ENCODE results near the gene DYNLT4. TPM values are rescaled to one million over a fixed set of nuclear protein-coding genes. Genes with fewer than 3 reads are reported as not detected.

DYNLT4 gene
- total RNA-seq, 1 donor from 2014 or later, result not detected

DNA sequence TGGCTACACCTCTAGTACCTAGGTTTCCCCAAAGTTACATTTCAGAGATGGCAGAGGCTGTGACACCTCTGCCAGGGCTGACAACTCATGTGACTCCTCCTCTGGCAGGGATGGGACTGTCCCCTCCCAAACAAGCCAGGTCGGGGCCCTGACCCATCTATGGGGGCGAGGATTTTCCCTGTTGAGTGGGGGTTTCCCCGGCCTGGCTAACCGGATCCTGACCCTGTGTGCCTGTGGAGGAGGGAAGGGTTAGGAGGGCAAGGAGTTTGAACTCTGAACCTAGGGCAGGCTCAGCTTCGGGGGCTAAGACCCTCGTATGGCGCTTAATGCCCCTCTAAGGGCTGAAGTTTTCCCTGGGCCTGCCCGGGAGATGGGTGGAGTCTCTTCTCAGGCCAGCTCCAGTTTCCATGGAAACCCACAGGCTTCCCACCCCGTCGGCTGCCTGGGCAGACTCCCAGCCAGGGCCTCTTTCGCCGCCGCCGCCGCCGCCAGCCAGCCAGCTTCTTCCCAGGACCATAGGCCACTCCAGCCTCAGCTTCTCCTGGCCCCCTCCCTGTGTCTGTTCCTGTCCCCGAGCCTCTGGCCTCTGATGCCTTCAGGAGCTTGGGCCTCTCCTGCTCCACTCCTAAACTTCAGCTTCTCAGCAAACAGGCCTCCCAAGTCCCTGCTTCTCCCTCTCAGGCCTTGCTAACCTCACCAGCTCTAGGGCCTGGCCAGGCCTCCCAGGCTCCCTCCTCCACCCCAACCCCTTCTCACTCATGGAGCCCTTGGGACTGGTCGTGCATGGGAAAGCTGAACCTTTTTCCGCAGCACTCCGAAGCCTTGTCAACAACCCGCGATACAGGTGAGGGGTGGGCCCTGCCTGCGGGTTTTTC, 1.1 kb upstream of the DYNLT4 start, which contains the start of gene BTBD19:
TSS of gene BTBD19 (plus strand) at position 461 of the 875 bp plus-strand sequence. CDS start at position 759, 298 bp downstream.
- no peak for DNase-seq (ENCODE audit: low read depth)
- TF ChIP-seq, protein P1, sequence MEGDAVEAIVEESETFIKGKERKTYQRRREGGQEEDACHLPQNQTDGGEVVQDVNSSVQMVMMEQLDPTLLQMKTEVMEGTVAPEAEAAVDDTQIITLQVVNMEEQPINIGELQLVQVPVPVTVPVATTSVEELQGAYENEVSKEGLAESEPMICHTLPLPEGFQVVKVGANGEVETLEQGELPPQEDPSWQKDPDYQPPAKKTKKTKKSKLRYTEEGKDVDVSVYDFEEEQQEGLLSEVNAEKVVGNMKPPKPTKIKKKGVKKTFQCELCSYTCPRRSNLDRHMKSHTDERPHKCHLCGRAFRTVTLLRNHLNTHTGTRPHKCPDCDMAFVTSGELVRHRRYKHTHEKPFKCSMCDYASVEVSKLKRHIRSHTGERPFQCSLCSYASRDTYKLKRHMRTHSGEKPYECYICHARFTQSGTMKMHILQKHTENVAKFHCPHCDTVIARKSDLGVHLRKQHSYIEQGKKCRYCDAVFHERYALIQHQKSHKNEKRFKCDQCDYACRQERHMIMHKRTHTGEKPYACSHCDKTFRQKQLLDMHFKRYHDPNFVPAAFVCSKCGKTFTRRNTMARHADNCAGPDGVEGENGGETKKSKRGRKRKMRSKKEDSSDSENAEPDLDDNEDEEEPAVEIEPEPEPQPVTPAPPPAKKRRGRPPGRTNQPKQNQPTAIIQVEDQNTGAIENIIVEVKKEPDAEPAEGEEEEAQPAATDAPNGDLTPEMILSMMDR (conservative IDR thresholded peaks at IDR 0.05; ENCODE audit: low read depth, low read length), result no peak
- peak within 1 kb of the TSS; percentile 48 for H3K4me3 ChIP-seq (ENCODE audit: low read depth, low read length)

- TF ChIP-seq, protein P1 (conservative IDR thresholded peaks at IDR 0.05; ENCODE audit: low read depth, low read length), result no peak
- peak; percentile 99 for DNase-seq (ENCODE audit: low read depth)
- peak overlapping the region; percentile 48 for H3K4me3 ChIP-seq (ENCODE audit: low read depth, low read length)
Measured at GRCh38 chr1:44807364-44808062, 362 bp upstream of the DYNLT4 start.

DNA sequence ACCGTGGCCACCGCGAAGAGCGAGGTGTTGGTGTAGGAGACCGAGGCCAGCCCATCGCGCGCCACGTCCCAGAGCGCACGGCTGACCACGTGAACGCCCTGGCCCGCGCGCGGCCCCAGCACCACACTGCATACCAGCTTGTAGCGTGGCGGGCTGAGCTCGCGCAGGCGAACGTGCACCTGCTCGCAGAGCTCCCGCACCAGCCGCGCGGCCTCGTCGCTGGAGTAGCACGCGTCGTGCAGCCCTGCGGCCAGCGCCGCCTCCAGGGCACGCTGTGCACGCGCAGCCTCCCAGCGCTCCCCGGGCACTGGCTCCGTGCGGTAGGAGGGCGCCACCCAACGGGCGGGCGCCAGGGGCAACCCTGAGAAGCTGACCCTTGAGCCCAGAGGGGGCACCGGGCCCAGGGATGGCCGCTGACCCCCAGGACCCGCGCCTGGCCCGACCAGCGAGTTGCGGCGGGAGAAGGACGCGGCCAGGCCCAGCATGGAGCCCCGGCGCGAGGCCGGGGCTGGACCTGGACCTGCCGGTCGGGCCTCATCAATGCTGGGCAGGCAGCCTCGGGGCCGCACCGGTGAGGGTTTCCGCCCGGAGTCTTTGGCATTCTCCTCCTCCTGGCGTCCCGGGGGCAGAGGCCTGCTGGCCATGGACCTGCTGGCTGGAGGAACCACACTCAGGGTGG, 987 bp downstream of the DYNLT4 start:
- TF ChIP-seq, protein P1 (conservative IDR thresholded peaks at IDR 0.05; ENCODE audit: low read depth, low read length), result no peak
- H3K4me3 ChIP-seq (ENCODE audit: low read depth, low read length), result no peak overlapping the region
- no peak for DNase-seq (ENCODE audit: low read depth)

DNA sequence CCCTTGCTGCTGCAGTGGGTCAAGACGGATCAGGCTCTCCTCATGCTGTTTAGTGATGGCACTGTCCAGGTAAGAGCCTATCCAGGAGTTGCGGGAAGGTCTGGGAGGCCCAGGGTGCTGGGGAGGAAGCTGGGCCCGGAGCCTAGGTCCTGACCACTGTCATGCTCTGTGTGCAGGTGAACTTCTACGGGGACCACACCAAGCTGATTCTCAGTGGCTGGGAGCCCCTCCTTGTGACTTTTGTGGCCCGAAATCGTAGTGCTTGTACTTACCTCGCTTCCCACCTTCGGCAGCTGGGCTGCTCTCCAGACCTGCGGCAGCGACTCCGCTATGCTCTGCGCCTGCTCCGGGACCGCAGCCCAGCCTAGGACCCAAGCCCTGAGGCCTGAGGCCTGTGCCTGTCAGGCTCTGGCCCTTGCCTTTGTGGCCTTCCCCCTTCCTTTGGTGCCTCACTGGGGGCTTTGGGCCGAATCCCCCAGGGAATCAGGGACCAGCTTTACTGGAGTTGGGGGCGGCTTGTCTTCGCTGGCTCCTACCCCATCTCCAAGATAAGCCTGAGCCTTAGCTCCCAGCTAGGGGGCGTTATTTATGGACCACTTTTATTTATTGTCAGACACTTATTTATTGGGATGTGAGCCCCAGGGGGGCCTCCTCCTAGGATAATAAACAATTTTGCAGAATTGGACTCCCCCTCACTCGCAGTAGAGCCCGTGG, 1.7 kb downstream of the DYNLT4 start:
- no peak for DNase-seq (ENCODE audit: low read depth)
- TF ChIP-seq, protein P1 (conservative IDR thresholded peaks at IDR 0.05; ENCODE audit: low read depth, low read length), result no peak
- no peak overlapping the region for H3K4me3 ChIP-seq (ENCODE audit: low read depth, low read length)

DNA sequence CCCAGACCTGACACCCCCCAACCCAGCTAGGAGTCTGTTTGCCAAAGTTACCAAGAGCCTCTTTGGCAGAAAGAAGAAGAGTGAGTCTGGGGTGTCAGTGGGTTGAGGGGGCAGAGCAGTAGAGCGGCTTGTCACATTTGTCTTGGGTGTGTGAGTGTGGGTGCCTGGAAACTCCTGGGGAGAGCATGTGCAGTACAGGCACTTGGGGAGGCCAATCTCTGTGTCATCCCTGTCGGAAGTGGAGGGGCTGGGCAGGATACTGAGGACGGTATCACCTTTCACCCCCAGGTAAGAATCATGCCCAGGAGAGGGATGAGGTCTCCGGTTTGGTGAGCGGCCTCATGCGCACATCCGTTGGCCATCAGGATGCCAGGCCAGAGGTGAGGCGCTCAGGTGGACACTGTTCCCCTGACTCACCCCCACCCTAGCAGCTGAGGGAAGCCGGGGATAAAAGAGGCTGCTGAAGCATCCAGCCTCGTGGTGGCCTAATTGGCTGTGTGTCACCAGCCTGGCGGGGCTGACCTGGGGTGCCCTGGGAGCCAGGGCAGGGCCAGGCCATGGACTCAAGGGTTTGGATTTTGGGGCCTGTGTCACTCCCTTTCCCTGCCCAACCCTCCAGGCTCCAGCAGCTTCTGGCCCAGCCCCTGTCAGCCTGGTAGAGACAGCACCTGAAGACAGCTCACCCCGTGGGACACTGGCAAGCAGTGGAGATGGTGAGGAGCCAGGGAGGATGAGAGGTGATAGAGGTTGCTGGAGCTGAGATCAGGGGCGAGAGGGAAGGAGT, 3.6 kb downstream of the DYNLT4 start:
- peak overlapping the region; percentile 16 for H3K4me3 ChIP-seq (ENCODE audit: low read depth, low read length)
- no peak for DNase-seq (ENCODE audit: low read depth)
- TF ChIP-seq, protein P1 (conservative IDR thresholded peaks at IDR 0.05; ENCODE audit: low read depth, low read length), result no peak

GRCh38 chr1:44803062-44803311, 4.2 kb downstream of the DYNLT4 start:
- TF ChIP-seq, protein P1 (conservative IDR thresholded peaks at IDR 0.05; ENCODE audit: low read depth, low read length), result no peak
- H3K4me3 ChIP-seq (ENCODE audit: low read depth, low read length), result peak overlapping the region; percentile 93
- no peak for DNase-seq (ENCODE audit: low read depth)

Data from epithelial cell of proximal tubule (primary cell).